Prostate gland (tissue), 2 donors: ENCODE measurements around the gene POLDIP2.

ENCODE experiments used
- CTCF ChIP-seq, 4 experiments: fragments of 200-600 bp in 2 of 4; fragments of 450-650 bp in 2 of 4; sonication (generic) in 2 of 4; IDR thresholded peaks; 1 replicate in 3 of 4; 2 replicates in 1 of 4; pipeline ENCODE4 v1.5.1; 2016 to 2019; ENCODE audit warnings: antibody characterized with exemption in 4 of 4, mild to moderate bottlenecking in 2 of 4, moderate library complexity in 2 of 4
- POLR2A ChIP-seq: fragments of 450-650 bp; IDR thresholded peaks from one replicate; pipeline ENCODE4 v1.6.1; 2016; ENCODE audit warnings: antibody characterized with exemption, mild to moderate bottlenecking
- POLR2AphosphoS5 ChIP-seq: sonication (generic); formaldehyde crosslinking; IDR thresholded peaks from one replicate; pipeline ENCODE4 v1.6.1; 2017; ENCODE audit warnings: antibody characterized with exemption

GRCh38 chr17:28346746-28347246 lies 10.5 kb downstream of the POLDIP2 start:
- TF ChIP-seq CTCF (IDR thresholded peaks at IDR 0.05) (peak in 1 of 4 experiments; percentile 9), POLR2A (no peak), POLR2AphosphoS5 (peak; percentile 4)
